HepG2 (cell line): Measurements from ENCODE around the gene HBE1. TPM values are rescaled to one million over a fixed set of nuclear protein-coding genes. Genes with fewer than 3 reads are reported as not detected.

Experiments used
- ATAC-seq: fragments of 200-7000 bp; cut with Tn5 transposase; 3 replicates; pipeline ENCODE4 v1.9.1; 2020; ENCODE audit warnings: mild to moderate bottlenecking, moderate library complexity
- BruUV-seq: library from RNA; stranded (reverse); fragments of 400-500 nt; replicated peaks from 2 replicates; lab custom pipeline; 2021; lab: Mats Ljungman, UMichigan
- CTCF ChIA-PET: fragments of 300-600 bp; formaldehyde crosslinking; extraction: SDS; loops from one replicate; lab custom pipeline; 2021; ENCODE audit warnings: low total read pairs, inconsistent platforms, low intra/inter-chr PET ratio; lab: Yijun Ruan, JAX
- POLR2A ChIA-PET: fragments of 350-600 bp; sonication (Branson Sonifier 250); formaldehyde crosslinking; loops from one replicate; lab custom pipeline; 2020; ENCODE audit warnings: antibody characterized with exemption, inconsistent platforms; lab: Yijun Ruan, JAX
- DNase-seq: peaks from one replicate; pipeline ENCODE4 v3.0.0-alpha.2; 2015; ENCODE audit warnings: low spot score
- FAIRE-seq: peaks from 3 replicates; lab custom pipeline; 2011; peaks lifted over from hg19 to GRCh38; lab: Jason Lieb, UNC
- H2AFZ ChIP-seq: one replicate; pipeline ENCODE4 v1.6.1; 2011; ENCODE audit warnings: low read length, inconsistent platforms
- H3K27ac ChIP-seq: fragments of 300-600 bp; 3 replicates; pipeline ENCODE4 v1.8.0; 2011; ENCODE audit warnings: mixed run types, mild to moderate bottlenecking, mixed read lengths, low read length, inconsistent platforms; ENCODE audit not compliant: insufficient read depth; ENCODE audit errors: extremely low read length
- H3K27me3 ChIP-seq, 2 experiments: fragments of 200-600 bp in 1 of 2; 2 replicates in 1 of 2; 3 replicates in 1 of 2; pipeline versions ENCODE4 v1.6.0 to v1.8.0; 2011; ENCODE audit warnings: low read length in 2 of 2, mild to moderate bottlenecking in 2 of 2, moderate library complexity in 2 of 2, inconsistent platforms in 1 of 2; ENCODE audit not compliant: insufficient read depth in 2 of 2, control insufficient read depth in 1 of 2
- H3K36me3 ChIP-seq, 2 experiments: fragments of 200-600 bp in 1 of 2; replicated peaks in 1 of 2; 2 replicates in 1 of 2; 3 replicates in 1 of 2; pipeline versions ENCODE4 v1.5.1 to v1.8.0; 2011; ENCODE audit warnings: low read length in 2 of 2, inconsistent platforms in 1 of 2; ENCODE audit not compliant: insufficient read depth in 2 of 2, control insufficient read depth in 1 of 2
- H3K4me1 ChIP-seq: 2 replicates; pipeline ENCODE4 v1.5.1; 2012; ENCODE audit warnings: low read length, inconsistent platforms; ENCODE audit not compliant: insufficient read depth
- H3K4me2 ChIP-seq: 2 replicates; pipeline ENCODE4 v1.6.0; 2011; ENCODE audit warnings: low read depth, low read length, inconsistent platforms
- H3K4me3 ChIP-seq, 3 experiments: fragments of 200-600 bp in 1 of 3; sonication (generic), shearing (Covaris generic) in 1 of 3; replicated peaks in 1 of 3; 2 replicates each; pipeline ENCODE4 v1.5.1; 2011 to 2016; ENCODE audit warnings: low read length in 3 of 3, inconsistent platforms in 2 of 3, low read depth in 2 of 3, mild to moderate bottlenecking in 2 of 3, control low read depth in 1 of 3, mixed read lengths in 1 of 3; ENCODE audit not compliant: insufficient read depth in 1 of 3
- H3K79me2 ChIP-seq: one replicate; pipeline ENCODE4 v1.6.1; 2011; ENCODE audit warnings: low read length, inconsistent platforms; ENCODE audit not compliant: insufficient read depth
- H3K9ac ChIP-seq: 2 replicates; pipeline ENCODE4 v1.6.0; 2011; ENCODE audit warnings: mild to moderate bottlenecking, low read depth, low read length, inconsistent platforms; ENCODE audit not compliant: insufficient read depth
- H3K9me3 ChIP-seq: 2 replicates; pipeline ENCODE4 v1.5.1; 2012; ENCODE audit warnings: mild to moderate bottlenecking, low read length
- H4K20me1 ChIP-seq: 2 replicates; pipeline ENCODE4 v1.6.0; 2011; ENCODE audit warnings: inconsistent platforms, mild to moderate bottlenecking, low read length, moderate library complexity; ENCODE audit not compliant: insufficient read depth
- ASH2L ChIP-seq: fragments of 300-600, 200-600 bp; sonication (generic); IDR thresholded peaks from 2 replicates; pipeline ENCODE4 v1.7.0; 2017; ENCODE audit warnings: low read depth, mild to moderate bottlenecking, moderate library complexity, mixed read lengths, low read length; ENCODE audit not compliant: insufficient read length
- BRCA1 ChIP-seq: sonication (generic); formaldehyde crosslinking; IDR thresholded peaks from 2 replicates; pipeline ENCODE4 v1.4.0; 2020; ENCODE audit warnings: missing genetic modification reagents
- CENPT ChIP-seq: sonication (generic); formaldehyde crosslinking; IDR thresholded peaks from 2 replicates; pipeline ENCODE4 v1.8.0; 2022; ENCODE audit warnings: low read depth, mild to moderate bottlenecking, moderate library complexity, missing genetic modification reagents
- DRAP1 ChIP-seq: IDR thresholded peaks from 2 replicates; pipeline ENCODE4 v1.6.1; 2016; ENCODE audit warnings: missing genetic modification reagents, missing compliant biosample characterization
- HNRNPL ChIP-seq: fragments of 200-400 bp; formaldehyde crosslinking; IDR thresholded peaks from 2 replicates; pipeline ENCODE4 v1.6.1; 2017; ENCODE audit warnings: mild to moderate bottlenecking, low read depth, low read length
- MLLT10 ChIP-seq: sonication (generic); formaldehyde crosslinking; IDR thresholded peaks from 2 replicates; pipeline ENCODE4 v1.4.0; 2020; ENCODE audit warnings: missing genetic modification reagents
- NFE2 ChIP-seq: sonication (generic); formaldehyde crosslinking; IDR thresholded peaks from 2 replicates; pipeline ENCODE4 v1.4.0; 2020; ENCODE audit warnings: missing genetic modification reagents
- SP5 ChIP-seq: IDR thresholded peaks from 2 replicates; pipeline ENCODE4 v1.6.1; 2016; ENCODE audit warnings: low read depth, borderline replicate concordance
- ZNF619 ChIP-seq: sonication (generic); formaldehyde crosslinking; IDR thresholded peaks from 2 replicates; pipeline ENCODE4 v1.4.0; 2020; ENCODE audit warnings: mild to moderate bottlenecking, missing genetic modification reagents
- ZNF878 ChIP-seq: sonication (generic); formaldehyde crosslinking; IDR thresholded peaks from 2 replicates; pipeline ENCODE4 v1.8.1; 2023; ENCODE audit warnings: mild to moderate bottlenecking, missing genetic modification reagents, moderate library complexity
- ZSCAN21 ChIP-seq: sonication (generic); formaldehyde crosslinking; IDR thresholded peaks from 2 replicates; pipeline ENCODE4 v1.8.0; 2022; ENCODE audit warnings: mild to moderate bottlenecking, missing genetic modification reagents, moderate library complexity, borderline replicate concordance
- WGBS: methylation state at CpG from one replicate; pipeline ENCODE4 v1.1.6; 2017; ENCODE audit warnings: low lambda C conversion rate; 5-methylcytosine and 5-hydroxymethylcytosine counted together
- in situ Hi-C: cut with HindIII; loops from 2 replicates; pipeline ENCODE4 v1.10.0; 2017; ENCODE audit warnings: low pct_unique_long_range_greater_than_20kb; ENCODE audit not compliant: extremely low pct_ligation_motif_present
- intact Hi-C: fragments of 100-400 bp; cut with micrococcal nuclease; formaldehyde crosslinking; loops from one replicate; pipeline ENCODE4 v1.10.0; 2022; ENCODE audit not compliant: unreplicated experiment
- polyA plus RNA-seq, 8 experiments: library from polyadenylated mRNA; depleted of rRNA in 3 of 8; stranded (reverse) in 7 of 8; unstranded in 1 of 8; fragments of >200 nt; fragmentation: Illumina TruSeq in 4 of 8; extraction: Trizol in 4 of 8; gene quantifications; 2 replicates each; pipeline versions ENCODE4 v1.2.1 to v1.2.3, GENCODE V29; 2011 to 2016; ENCODE audit warnings: low read depth in 4 of 8, missing spikeins in 1 of 8, mixed read lengths in 1 of 8; ENCODE audit not compliant: insufficient read depth in 1 of 8
- total RNA-seq, 5 experiments: library from RNA; depleted of rRNA; stranded (reverse); fragments of >200 nt; fragmentation: Illumina TruSeq; extraction: Trizol; gene quantifications; 2 replicates each; pipeline ENCODE4 v1.2.3, GENCODE V29; 2016; ENCODE audit warnings: low read depth in 1 of 5
- TF ChIP-seq, protein P1 (sequence below): sonication (generic); formaldehyde crosslinking; IDR thresholded peaks from 2 replicates; pipeline ENCODE4 v1.8.0; 2022; ENCODE audit warnings: missing genetic modification reagents, mild to moderate bottlenecking, moderate library complexity, borderline replicate concordance
- TF ChIP-seq, protein P2 (sequence below): sonication (generic); formaldehyde crosslinking; IDR thresholded peaks from 2 replicates; pipeline ENCODE4 v1.4.0; 2020; ENCODE audit warnings: mild to moderate bottlenecking, missing genetic modification reagents

The HBE1 gene
- total and polyA plus RNA-seq, 2 of the 13 experiments (the other 11 are each of a cell fraction or from before 2014, with no cell fraction given), result 0.24 to 0.35 TPM

GRCh38 chr11:5242208-5242607 lies 27.5 kb downstream of the HBE1 start (continued):
- no peak for TF ChIP-seq SP5 (CRISPR knock-in tag)
- TF ChIP-seq HNRNPL, result no peak
- no peak for TF ChIP-seq ZNF619 (CRISPR knock-in tag)
- no peak for TF ChIP-seq ZSCAN21 (CRISPR knock-in tag)

GRCh38 chr11:5241458-5241857 lies 28.3 kb downstream of the HBE1 start:
- H3K79me2 ChIP-seq, result no peaks in the 10 kb centered on the region
- ChIA-PET POLR2A (no interaction called here), CTCF (no interaction called here)
- in situ Hi-C loops (no loop called here), intact Hi-C loops (no loop called here)
- H3K9ac ChIP-seq, result no peak overlapping the region
- ATAC-seq, result no peak
- H4K20me1 ChIP-seq, result no peaks in the 10 kb centered on the region
- no TSS peak for BruUV-seq
- H3K4me2 ChIP-seq, result no peak overlapping the region
- TF ChIP-seq NFE2 (CRISPR knock-in tag), result no peak
- no peak for TF ChIP-seq ASH2L
- no peak for TF ChIP-seq BRCA1 (CRISPR knock-in tag)
- TF ChIP-seq MLLT10 (CRISPR knock-in tag), result no peak
- TF ChIP-seq, protein P1, sequence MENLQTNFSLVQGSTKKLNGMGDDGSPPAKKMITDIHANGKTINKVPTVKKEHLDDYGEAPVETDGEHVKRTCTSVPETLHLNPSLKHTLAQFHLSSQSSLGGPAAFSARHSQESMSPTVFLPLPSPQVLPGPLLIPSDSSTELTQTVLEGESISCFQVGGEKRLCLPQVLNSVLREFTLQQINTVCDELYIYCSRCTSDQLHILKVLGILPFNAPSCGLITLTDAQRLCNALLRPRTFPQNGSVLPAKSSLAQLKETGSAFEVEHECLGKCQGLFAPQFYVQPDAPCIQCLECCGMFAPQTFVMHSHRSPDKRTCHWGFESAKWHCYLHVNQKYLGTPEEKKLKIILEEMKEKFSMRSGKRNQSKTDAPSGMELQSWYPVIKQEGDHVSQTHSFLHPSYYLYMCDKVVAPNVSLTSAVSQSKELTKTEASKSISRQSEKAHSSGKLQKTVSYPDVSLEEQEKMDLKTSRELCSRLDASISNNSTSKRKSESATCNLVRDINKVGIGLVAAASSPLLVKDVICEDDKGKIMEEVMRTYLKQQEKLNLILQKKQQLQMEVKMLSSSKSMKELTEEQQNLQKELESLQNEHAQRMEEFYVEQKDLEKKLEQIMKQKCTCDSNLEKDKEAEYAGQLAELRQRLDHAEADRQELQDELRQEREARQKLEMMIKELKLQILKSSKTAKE, result no peak
- no peak for TF ChIP-seq ZSCAN21 (CRISPR knock-in tag)
- TF ChIP-seq, protein P2, sequence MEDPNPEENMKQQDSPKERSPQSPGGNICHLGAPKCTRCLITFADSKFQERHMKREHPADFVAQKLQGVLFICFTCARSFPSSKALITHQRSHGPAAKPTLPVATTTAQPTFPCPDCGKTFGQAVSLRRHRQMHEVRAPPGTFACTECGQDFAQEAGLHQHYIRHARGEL, result no peak
- no peak for TF ChIP-seq ZNF878 (CRISPR knock-in tag)
- TF ChIP-seq DRAP1 (CRISPR knock-in tag), result no peak
- TF ChIP-seq CENPT, result no peak
- 0% methylated on average over 3 of the region's 3 CpGs for WGBS
- H3K27me3 ChIP-seq, result peaks cover 0 to 5% of the 10 kb centered on the region in 2 experiments; a peak in 1 of 5 replicates
- no peak overlapping the region for H2AFZ ChIP-seq
- H3K9me3 ChIP-seq, result no peaks in the 10 kb centered on the region
- DNase-seq, result no peak
- FAIRE-seq, result no peak
- no peak overlapping the region for H3K27ac ChIP-seq
- no peaks in the 10 kb centered on the region for H3K36me3 ChIP-seq
- H3K4me1 ChIP-seq, result no peaks in the 10 kb centered on the region
- no peak overlapping the region for H3K4me3 ChIP-seq
